Measurements from ENCODE around the gene PNPLA2.

Gene PNPLA2

GRCh38 chr11:850775-851763 is 32.4 kb downstream of the PNPLA2 start:
- Histone ChIP-seq H3K36me3 (ENCODE audit: insufficient read depth, low read length) (no peaks in the 10 kb centered on the region), H3K27ac (ENCODE audit: low read depth, low read length) (no peak overlapping the region), H3K4me1 (ENCODE audit: insufficient read depth, low read length) (peaks cover 14% of the 10 kb centered on the region; the same call in 1 of the 2 replicates), H3K9me3 (ENCODE audit: insufficient read depth, low read depth, low read length) (no peaks in the 10 kb centered on the region), H3K4me3 (ENCODE audit: low read length) (peak overlapping the region; percentile 67), H3K27me3 (ENCODE audit: insufficient read depth, low read length) (peaks cover 20% of the 10 kb centered on the region), H3K9ac (ENCODE audit: low read depth, low read length) (0 out of 2 replicates have a peak overlapping the region, but pooled peaks have one; percentile 24)
- 17% methylated on average over 27 of the region's 28 CpGs for WGBS

DNA sequence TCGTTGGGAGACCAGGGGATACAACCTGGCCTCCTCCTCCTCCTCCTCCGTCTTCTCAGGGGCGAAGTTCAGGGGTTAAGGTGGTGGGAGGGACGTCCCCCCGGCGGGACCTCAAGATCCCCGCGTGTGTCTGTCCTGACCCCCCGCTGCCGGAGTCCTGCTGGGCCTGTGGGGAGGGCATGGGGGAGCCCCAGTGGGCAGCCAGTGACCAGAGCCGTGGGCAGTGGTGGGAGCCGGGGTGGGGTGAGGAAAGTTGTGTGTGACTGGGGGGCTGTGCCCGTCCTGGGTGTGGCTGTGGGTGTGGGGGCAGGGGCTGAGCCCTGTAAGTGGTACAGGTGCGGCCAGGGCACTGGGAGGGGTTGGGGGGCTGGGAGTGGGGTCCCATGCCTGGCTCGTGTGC is 34.0 kb downstream of the PNPLA2 start:
- Histone ChIP-seq H3K27ac (ENCODE audit: low read depth, low read length) (no peak overlapping the region), H3K9me3 (ENCODE audit: insufficient read depth, low read depth, low read length) (no peaks in the 10 kb centered on the region), H3K27me3 (ENCODE audit: insufficient read depth, low read length) (peaks cover 20% of the 10 kb centered on the region), H3K9ac (ENCODE audit: low read depth, low read length) (no peak overlapping the region), H3K4me1 (ENCODE audit: insufficient read depth, low read length) (peaks cover 17% of the 10 kb centered on the region; the same call in 1 of the 2 replicates), H3K4me3 (ENCODE audit: low read length) (no peak overlapping the region), H3K36me3 (ENCODE audit: insufficient read depth, low read length) (no peaks in the 10 kb centered on the region)
- WGBS: 89% methylated on average over 14 of the region's 15 CpGs

DNA sequence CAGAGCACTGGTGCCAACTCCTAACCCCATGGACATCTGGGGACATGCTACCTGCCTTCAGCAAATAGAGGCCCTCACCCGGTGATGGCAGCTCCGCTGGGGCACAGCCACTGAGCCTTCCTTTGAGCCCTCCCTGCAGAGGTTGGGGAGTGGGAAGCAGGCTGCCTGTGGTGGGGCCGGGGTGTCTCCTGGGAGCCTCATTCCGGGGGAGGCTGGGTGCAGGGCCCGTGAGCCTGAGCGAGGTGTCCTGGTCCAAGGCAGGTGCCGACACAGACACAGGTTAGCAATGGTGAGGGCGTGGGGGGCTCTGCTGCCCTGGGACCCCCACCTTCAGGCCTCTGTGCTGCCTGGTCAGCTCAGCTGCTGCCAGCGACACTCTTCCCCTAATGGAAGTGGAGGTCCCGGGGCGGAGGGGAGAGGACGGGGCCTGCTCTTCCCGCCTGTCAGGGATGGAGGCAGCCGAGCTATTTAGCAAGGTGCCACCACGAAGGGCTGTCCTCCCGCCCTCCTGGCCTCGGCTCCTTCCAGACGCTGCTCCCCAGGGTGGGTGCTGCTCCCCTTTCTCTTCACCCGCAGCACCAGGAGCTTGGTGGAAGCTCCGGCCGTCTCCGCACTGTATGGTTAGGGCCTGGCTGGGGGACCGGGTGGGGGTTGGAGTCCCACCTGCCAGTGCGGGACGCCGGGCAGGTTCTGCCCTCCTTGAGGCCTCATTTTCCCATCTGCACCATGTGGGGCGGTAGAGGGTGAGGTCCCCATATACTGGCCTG is 35.2 kb downstream of the PNPLA2 start:
- Histone ChIP-seq H3K4me1 (ENCODE audit: insufficient read depth, low read length) (peaks cover 14% of the 10 kb centered on the region; the same call in 1 of the 2 replicates), H3K27me3 (ENCODE audit: insufficient read depth, low read length) (peaks cover 15% of the 10 kb centered on the region), H3K36me3 (ENCODE audit: insufficient read depth, low read length) (no peaks in the 10 kb centered on the region), H3K4me3 (ENCODE audit: low read length) (no peak overlapping the region), H3K9me3 (ENCODE audit: insufficient read depth, low read depth, low read length) (no peaks in the 10 kb centered on the region), H3K27ac (ENCODE audit: low read depth, low read length) (no peak overlapping the region), H3K9ac (ENCODE audit: low read depth, low read length) (no peak overlapping the region)
- 87% methylated on average over 27 of the region's 27 CpGs for WGBS

GRCh38 chr11:854601-855329 is 36.1 kb downstream of the PNPLA2 start:
- no peak overlapping the region for H3K4me3 ChIP-seq (ENCODE audit: low read length)
- no peaks in the 10 kb centered on the region for H3K36me3 ChIP-seq (ENCODE audit: insufficient read depth, low read length)
- no peak overlapping the region for H3K27ac ChIP-seq (ENCODE audit: low read depth, low read length)
- H3K27me3 ChIP-seq (ENCODE audit: insufficient read depth, low read length): peaks cover 10% of the 10 kb centered on the region
- peaks cover 10% of the 10 kb centered on the region; the same call in 1 of the 2 replicates for H3K4me1 ChIP-seq (ENCODE audit: insufficient read depth, low read length)
- H3K9ac ChIP-seq (ENCODE audit: low read depth, low read length): no peak overlapping the region; the same call in 1 of the 2 replicates
- H3K9me3 ChIP-seq (ENCODE audit: insufficient read depth, low read depth, low read length): no peaks in the 10 kb centered on the region
- 89% methylated on average over 20 of the region's 20 CpGs for WGBS

GRCh38 chr11:855330-855674 is 36.6 kb downstream of the PNPLA2 start:
- no peaks in the 10 kb centered on the region for H3K36me3 ChIP-seq (ENCODE audit: insufficient read depth, low read length)
- H3K27me3 ChIP-seq (ENCODE audit: insufficient read depth, low read length): peaks cover 8% of the 10 kb centered on the region
- H3K9ac ChIP-seq (ENCODE audit: low read depth, low read length): no peak overlapping the region
- WGBS: 91% methylated on average over 7 of the region's 7 CpGs
- no peak overlapping the region for H3K4me3 ChIP-seq (ENCODE audit: low read length)
- peaks cover 10% of the 10 kb centered on the region; the same call in 1 of the 2 replicates for H3K4me1 ChIP-seq (ENCODE audit: insufficient read depth, low read length)
- no peak overlapping the region for H3K27ac ChIP-seq (ENCODE audit: low read depth, low read length)
- no peaks in the 10 kb centered on the region for H3K9me3 ChIP-seq (ENCODE audit: insufficient read depth, low read depth, low read length)

DNA sequence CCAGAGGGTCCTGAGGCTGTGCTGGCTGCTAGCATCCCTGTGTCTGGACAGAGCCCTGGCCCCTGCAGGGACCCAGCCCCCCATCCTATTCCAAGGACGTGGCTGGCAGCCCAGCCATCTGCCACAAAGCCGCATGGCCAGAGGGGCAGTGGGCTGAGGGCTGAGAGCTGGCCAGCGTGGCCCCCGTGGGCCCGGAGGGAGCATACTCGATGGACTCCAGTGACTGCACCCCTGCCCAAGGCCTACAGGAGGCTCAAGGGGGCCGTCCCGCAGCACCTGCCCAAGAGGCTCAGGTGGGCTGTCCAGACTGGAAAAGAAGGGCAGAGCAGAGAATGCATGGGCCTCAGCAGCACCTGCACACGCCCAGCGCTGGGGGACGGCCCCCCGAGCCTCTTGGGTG is 37.1 kb downstream of the PNPLA2 start:
- WGBS: 92% methylated on average over 12 of the region's 12 CpGs

DNA sequence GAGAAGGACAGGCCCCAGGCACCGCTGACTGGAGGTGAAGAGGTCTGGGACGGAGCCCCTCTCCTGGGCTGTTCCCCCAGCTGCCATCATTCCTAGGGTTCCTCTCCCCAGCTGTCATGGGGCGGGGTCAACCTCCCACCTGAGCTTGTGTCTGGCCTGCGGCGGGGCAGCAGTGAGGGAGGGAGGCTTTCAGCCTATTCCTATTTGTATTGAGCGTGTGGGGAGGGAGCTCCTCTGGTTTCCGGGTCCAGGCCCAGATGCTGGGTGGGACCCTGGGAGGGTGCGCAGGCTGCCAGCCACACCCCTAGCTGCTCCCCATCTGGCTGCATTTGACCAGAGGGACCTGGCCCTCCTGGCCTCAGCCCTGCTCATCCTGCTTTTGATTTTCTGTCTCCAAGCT is 37.7 kb downstream of the PNPLA2 start:
- Histone ChIP-seq H3K4me3 (ENCODE audit: low read length) (no peak overlapping the region), H3K9ac (ENCODE audit: low read depth, low read length) (no peak overlapping the region), H3K27ac (ENCODE audit: low read depth, low read length) (no peak overlapping the region), H3K36me3 (ENCODE audit: insufficient read depth, low read length) (no peaks in the 10 kb centered on the region), H3K4me1 (ENCODE audit: insufficient read depth, low read length) (peaks cover 3% of the 10 kb centered on the region; the same call in 1 of the 2 replicates), H3K27me3 (ENCODE audit: insufficient read depth, low read length) (no peaks in the 10 kb centered on the region), H3K9me3 (ENCODE audit: insufficient read depth, low read depth, low read length) (no peaks in the 10 kb centered on the region)
- WGBS: 87% methylated on average over 7 of the region's 8 CpGs

More for the DNA sequence above, 37.1 kb downstream of the PNPLA2 start:
- Histone ChIP-seq H3K27ac (ENCODE audit: low read depth, low read length) (no peak overlapping the region), H3K27me3 (ENCODE audit: insufficient read depth, low read length) (peaks cover 3% of the 10 kb centered on the region), H3K9ac (ENCODE audit: low read depth, low read length) (no peak overlapping the region), H3K9me3 (ENCODE audit: insufficient read depth, low read depth, low read length) (no peaks in the 10 kb centered on the region), H3K4me1 (ENCODE audit: insufficient read depth, low read length) (peaks cover 9% of the 10 kb centered on the region; the same call in 1 of the 2 replicates), H3K4me3 (ENCODE audit: low read length) (no peak overlapping the region), H3K36me3 (ENCODE audit: insufficient read depth, low read length) (no peaks in the 10 kb centered on the region)

DNA sequence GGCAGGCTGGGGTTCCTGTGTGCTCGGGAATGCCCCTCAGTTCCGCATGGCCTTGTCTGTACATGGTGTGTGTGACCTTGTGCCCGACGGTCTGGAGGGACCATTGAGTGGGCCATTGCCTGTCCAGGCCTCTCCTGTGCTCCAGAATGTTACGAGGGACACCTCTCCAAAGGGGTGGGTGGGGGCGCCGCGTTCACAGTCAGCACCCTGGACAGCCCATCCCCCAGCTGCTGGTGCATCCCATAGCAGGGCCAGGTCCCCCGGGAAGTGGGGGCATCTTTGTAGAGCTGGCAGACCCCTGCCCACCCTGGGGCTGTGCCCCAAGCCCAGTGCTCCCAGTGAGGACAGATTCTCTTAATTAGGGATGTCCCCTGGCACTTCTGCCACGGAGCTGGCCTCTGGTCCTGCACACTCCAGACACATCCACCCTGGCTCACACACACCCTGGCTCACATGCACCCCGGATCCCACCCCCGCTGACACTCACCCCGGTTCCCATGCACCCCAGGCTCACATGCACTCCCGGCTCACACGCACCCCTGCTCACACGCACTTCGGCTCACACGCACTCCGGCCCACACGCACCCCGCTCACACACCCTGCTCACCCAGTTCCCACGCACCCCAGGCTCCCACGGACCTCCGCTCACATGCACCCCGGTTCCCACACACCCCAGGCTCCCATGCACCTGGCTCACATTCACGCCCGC is 39.5 kb downstream of the PNPLA2 start:
- Histone ChIP-seq H3K36me3 (ENCODE audit: insufficient read depth, low read length) (no peaks in the 10 kb centered on the region), H3K4me3 (ENCODE audit: low read length) (no peak overlapping the region), H3K27me3 (ENCODE audit: insufficient read depth, low read length) (no peaks in the 10 kb centered on the region), H3K9ac (ENCODE audit: low read depth, low read length) (no peak overlapping the region), H3K27ac (ENCODE audit: low read depth, low read length) (no peak overlapping the region), H3K9me3 (ENCODE audit: insufficient read depth, low read depth, low read length) (no peaks in the 10 kb centered on the region), H3K4me1 (ENCODE audit: insufficient read depth, low read length) (peaks cover 14% of the 10 kb centered on the region)
- 88% methylated on average over 27 of the region's 27 CpGs for WGBS

GRCh38 chr11:858762-859339 is 40.1 kb downstream of the PNPLA2 start:
- peaks cover 21% of the 10 kb centered on the region for H3K4me1 ChIP-seq (ENCODE audit: insufficient read depth, low read length)
- no peak overlapping the region for H3K27ac ChIP-seq (ENCODE audit: low read depth, low read length)
- no peak overlapping the region for H3K4me3 ChIP-seq (ENCODE audit: low read length)
- no peaks in the 10 kb centered on the region for H3K9me3 ChIP-seq (ENCODE audit: insufficient read depth, low read depth, low read length)
- H3K9ac ChIP-seq (ENCODE audit: low read depth, low read length): no peak overlapping the region
- WGBS: 96% methylated on average over 36 of the region's 37 CpGs
- no peaks in the 10 kb centered on the region for H3K36me3 ChIP-seq (ENCODE audit: insufficient read depth, low read length)
- H3K27me3 ChIP-seq (ENCODE audit: insufficient read depth, low read length): no peaks in the 10 kb centered on the region

Data from HUES64 (cell line).